Vagina (tissue), 2 donors: Measurements from ENCODE around the gene IRGQ.

Experiments used
- CTCF ChIP-seq, 3 experiments: fragments of 450-650 bp in 2 of 3; fragments of 200-600 bp in 1 of 3; sonication (generic) in 1 of 3; IDR thresholded peaks; one replicate each; pipeline ENCODE4 v1.5.1; 2017 to 2019; ENCODE audit warnings: antibody characterized with exemption in 3 of 3, mild to moderate bottlenecking in 2 of 3, moderate library complexity in 2 of 3
- POLR2A ChIP-seq, 2 donors: fragments of 450-650 bp; IDR thresholded peaks; one replicate each; pipeline ENCODE4 v1.6.1; 2017; ENCODE audit warnings: antibody characterized with exemption in 2 of 2, mild to moderate bottlenecking in 2 of 2, moderate library complexity in 2 of 2

DNA sequence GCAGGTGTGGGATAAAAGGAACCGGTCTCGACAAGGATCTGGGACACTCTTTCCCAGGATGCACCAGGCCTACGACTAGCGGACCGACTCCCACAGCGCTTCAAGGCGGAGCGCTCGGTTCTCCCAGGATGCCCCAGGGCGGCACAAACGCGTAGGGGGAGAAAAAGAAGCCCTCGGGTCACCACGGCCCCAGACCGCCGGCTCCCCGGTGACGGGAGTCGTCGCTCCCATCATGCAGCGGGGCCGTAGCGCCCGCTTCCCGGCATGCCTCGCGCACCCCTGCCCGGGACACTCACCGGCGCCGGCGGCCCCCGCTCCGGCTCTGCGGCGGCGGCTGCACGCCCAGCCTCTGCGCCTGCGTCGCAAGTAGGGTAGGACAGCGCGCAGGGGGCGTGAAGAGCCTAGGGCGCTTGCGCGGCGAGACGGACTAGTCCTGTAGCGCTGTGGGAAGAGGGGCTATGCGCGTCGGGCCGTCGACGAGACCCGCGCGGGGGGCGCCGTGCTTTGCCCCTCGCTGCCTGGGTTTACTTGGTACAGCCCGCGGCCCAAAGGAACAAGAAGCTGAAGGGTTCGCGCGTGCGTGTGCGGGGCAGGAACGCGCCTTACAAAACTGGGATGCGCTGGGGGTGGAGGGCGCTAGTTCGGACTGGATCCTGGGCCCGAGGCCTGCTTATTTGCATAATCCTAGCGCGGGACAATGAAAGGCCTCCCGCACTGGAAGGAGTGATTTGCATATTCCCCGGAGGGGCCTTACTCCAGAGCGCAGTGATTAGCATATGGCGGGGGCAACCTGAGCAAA is 23.5 kb upstream of the IRGQ start, which contains the start of gene ZNF428:
- TF ChIP-seq CTCF (IDR thresholded peaks at IDR 0.05), result no peak
- peak in 1 of 2 donors; percentile 63 for TF ChIP-seq POLR2A (IDR thresholded peaks at IDR 0.05)
